ENCODE results near the gene DOCK8. TPM values are rescaled to one million over a fixed set of nuclear protein-coding genes. Genes with fewer than 3 reads are reported as not detected.

Gene DOCK8
- total and polyA plus RNA-seq, 2 of the 4 experiments (the other 2 are of a cell fraction) = not detected

DNA sequence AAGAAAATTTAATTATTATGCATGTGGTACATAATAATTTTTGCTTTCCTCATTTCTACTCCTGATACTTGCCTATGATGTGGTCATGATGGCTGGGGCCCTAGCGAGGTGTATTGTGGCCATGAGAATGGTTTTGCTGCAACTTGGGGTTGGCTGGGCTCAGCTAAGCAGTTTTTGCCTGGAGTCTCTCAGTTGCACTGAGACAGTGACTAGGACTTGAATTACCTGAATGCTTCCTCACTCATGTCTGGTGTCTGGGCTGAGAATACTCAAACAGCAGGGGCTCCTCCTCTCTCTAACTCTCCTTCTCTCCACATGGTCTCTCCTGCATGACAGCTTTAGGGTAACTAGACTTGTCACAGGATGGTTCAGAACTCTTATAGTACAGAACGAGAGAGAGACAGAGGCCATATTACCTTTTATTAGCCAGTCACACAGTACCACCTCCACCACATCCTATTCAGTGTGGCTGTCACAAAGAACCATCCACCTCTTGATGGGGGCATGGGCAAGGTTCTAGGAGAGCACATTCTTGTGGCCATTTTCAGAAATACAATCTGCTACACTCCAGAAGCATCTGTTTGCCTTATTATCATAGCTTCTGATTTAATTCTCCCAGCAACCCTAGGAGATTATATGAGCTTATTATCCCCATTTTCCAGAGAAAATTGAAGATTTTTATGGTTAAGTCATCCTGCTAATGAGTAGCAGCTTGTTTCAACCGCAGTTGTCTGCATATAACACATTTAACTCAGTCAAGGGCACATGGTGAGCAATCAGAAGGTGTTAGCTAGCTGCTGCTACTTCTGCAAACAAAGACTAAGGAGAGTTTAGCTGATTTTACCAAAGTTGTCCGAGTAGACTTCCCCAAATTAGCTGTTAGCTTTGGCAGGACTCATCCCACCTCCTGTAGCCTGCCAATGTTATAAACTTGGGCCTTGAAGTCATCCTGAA, 245.1 kb downstream of the DOCK8 start (continued):
- TF ChIP-seq, protein P1, sequence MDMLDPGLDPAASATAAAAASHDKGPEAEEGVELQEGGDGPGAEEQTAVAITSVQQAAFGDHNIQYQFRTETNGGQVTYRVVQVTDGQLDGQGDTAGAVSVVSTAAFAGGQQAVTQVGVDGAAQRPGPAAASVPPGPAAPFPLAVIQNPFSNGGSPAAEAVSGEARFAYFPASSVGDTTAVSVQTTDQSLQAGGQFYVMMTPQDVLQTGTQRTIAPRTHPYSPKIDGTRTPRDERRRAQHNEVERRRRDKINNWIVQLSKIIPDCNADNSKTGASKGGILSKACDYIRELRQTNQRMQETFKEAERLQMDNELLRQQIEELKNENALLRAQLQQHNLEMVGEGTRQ (IDR thresholded peaks at IDR 0.05; ENCODE audit: low read depth, low read length) = no peak
- no peak for TF ChIP-seq POLR2A (IDR thresholded peaks at IDR 0.05; ENCODE audit: low read depth, low read length)

DNA sequence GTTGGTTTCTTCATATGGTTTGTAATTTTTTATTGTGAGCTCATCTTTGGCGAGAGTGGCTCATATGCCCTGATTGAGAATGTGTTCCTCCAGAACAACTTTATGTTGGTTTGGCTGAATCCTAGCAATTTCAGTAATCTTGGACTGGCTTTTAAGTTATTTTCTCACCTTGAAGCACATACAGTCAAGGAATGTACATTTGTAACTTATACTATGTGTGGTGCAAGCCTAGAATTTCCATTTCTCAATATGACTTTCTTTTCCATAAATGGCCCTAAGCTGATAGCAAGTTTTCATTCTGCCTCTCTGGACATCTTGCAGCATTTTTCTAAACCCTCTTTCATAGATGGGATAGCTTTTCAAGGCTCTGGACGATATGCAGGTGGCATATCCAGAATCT, 247.5 kb downstream of the DOCK8 start:
- H3K4me2 ChIP-seq (ENCODE audit: low read depth, low read length) = no peak overlapping the region
- intact Hi-C loops (cut with micrococcal nuclease) = no loop called here
- no peak overlapping the region for H4K5ac ChIP-seq (ENCODE audit: low read depth, low read length)
- no peak for DNase-seq
- no peak for ATAC-seq (ENCODE audit: low read depth)
- H3K9ac ChIP-seq (ENCODE audit: low read depth, low read length) = no peak overlapping the region
- dilution Hi-C loops (cut with HindIII; ENCODE audit: low sequenced_read_pairs, unreplicated experiment) = no loop called here
- ChIA-PET POLR2A (ENCODE audit: unreplicated experiment) (no interaction called here), CTCF (no interaction called here)
- BruUV-seq (replicated peaks) = no TSS peak
- H3K4me1 ChIP-seq (ENCODE audit: control insufficient read depth, insufficient read depth, low read length) = no peaks in the 10 kb centered on the region
- peaks cover 6% of the 10 kb centered on the region; the same call in 1 of the 2 replicates for H3K27me3 ChIP-seq (ENCODE audit: control insufficient read depth, insufficient read depth, low read length)
- H2AFZ ChIP-seq (replicated peaks; ENCODE audit: low read length, poor library complexity) = no peak overlapping the region
- no peaks in the 10 kb centered on the region for H4K20me1 ChIP-seq (ENCODE audit: insufficient read depth, low read length)
- H2BK120ac ChIP-seq (ENCODE audit: low read depth, low read length) = no peak overlapping the region
- no peak overlapping the region for H4K8ac ChIP-seq (ENCODE audit: low read depth in 2 of 2, low read length in 2 of 2)
- WGBS, 2 experiments (ENCODE audit: extremely low coverage in 2 of 2, insufficient read length in 1 of 2) = 40% methylated on average over 1 of the region's 2 CpGs; no CpG with 5 or more reads in 1 of the 2 experiments
- no peak overlapping the region for H2BK20ac ChIP-seq (ENCODE audit: low read depth, low read length)
- no peak overlapping the region for H2AK9ac ChIP-seq (replicated peaks; ENCODE audit: low read depth, low read length, poor library complexity)
- H3K79me1 ChIP-seq (ENCODE audit: low read depth in 1 of 2, low read length in 2 of 2) = no peaks in the 10 kb centered on the region
- H3K56ac ChIP-seq (ENCODE audit: extremely low read depth, insufficient read depth, low read length) = no peak overlapping the region
- no peak overlapping the region for H3K4me3 ChIP-seq (ENCODE audit: insufficient read depth, low read depth, low read length)
- no peak overlapping the region for H4K91ac ChIP-seq (ENCODE audit: insufficient read depth, low read depth, low read length)
- H3K36me3 ChIP-seq (ENCODE audit: control insufficient read depth, insufficient read depth, low read length) = no peaks in the 10 kb centered on the region
- no peak overlapping the region for H3K18ac ChIP-seq (ENCODE audit: low read depth, low read length)
- H3K23ac ChIP-seq (ENCODE audit: low read depth, low read length) = no peak overlapping the region
- no peak overlapping the region for H2BK15ac ChIP-seq (ENCODE audit: low read depth, low read length)
- no peak overlapping the region for H2BK5ac ChIP-seq (ENCODE audit: low read depth, low read length, poor library complexity, severe bottlenecking)
- no peaks in the 10 kb centered on the region for H3K9me3 ChIP-seq (ENCODE audit: control insufficient read depth, insufficient read depth, low read length)
- H3K4ac ChIP-seq (ENCODE audit: low read depth, low read length) = no peak overlapping the region
- H3K27ac ChIP-seq (ENCODE audit: insufficient read depth, low read length) = no peak overlapping the region
- H3K14ac ChIP-seq (replicated peaks; ENCODE audit: low read depth, low read length) = no peak overlapping the region
- no peaks in the 10 kb centered on the region for H3K9me1 ChIP-seq (ENCODE audit: insufficient read depth, low read length)
- in situ Hi-C loops (cut with MboI; ENCODE audit: low sequenced_read_pairs) = no loop called here
- H2AK5ac ChIP-seq (ENCODE audit: low read depth, low read length) = no peak overlapping the region
- no peak for TF ChIP-seq RCOR1 (IDR thresholded peaks at IDR 0.05; ENCODE audit: insufficient replicate concordance, low read length)
- TF ChIP-seq RFX5 (IDR thresholded peaks at IDR 0.05; ENCODE audit: low read depth, low read length) = no peak
- TF ChIP-seq, protein P1 (IDR thresholded peaks at IDR 0.05; ENCODE audit: low read depth, low read length) = no peak
- no peak for TF ChIP-seq CHD1 (IDR thresholded peaks at IDR 0.05; ENCODE audit: low read depth, low read length)
- no peak for TF ChIP-seq MAZ (IDR thresholded peaks at IDR 0.05; ENCODE audit: borderline replicate concordance, low read depth, low read length)
- TF ChIP-seq RAD21 (IDR thresholded peaks at IDR 0.05; ENCODE audit: low read length) = no peak
- no peak for TF ChIP-seq SMC3 (IDR thresholded peaks at IDR 0.05; ENCODE audit: low read depth, low read length)
- TF ChIP-seq NFE2L2 (IDR thresholded peaks at IDR 0.05; ENCODE audit: low read depth, low read length) = no peak
- TF ChIP-seq FOS (IDR thresholded peaks at IDR 0.05; ENCODE audit: low read depth, low read length) = no peak
- TF ChIP-seq CEBPB (IDR thresholded peaks at IDR 0.05; ENCODE audit: low read depth, low read length) = no peak
- no peak for TF ChIP-seq POLR2A (IDR thresholded peaks at IDR 0.05; ENCODE audit: low read depth, low read length)
- no peak for TF ChIP-seq BHLHE40 (IDR thresholded peaks at IDR 0.05; ENCODE audit: low read depth, low read length)
- TF ChIP-seq, protein P2, sequence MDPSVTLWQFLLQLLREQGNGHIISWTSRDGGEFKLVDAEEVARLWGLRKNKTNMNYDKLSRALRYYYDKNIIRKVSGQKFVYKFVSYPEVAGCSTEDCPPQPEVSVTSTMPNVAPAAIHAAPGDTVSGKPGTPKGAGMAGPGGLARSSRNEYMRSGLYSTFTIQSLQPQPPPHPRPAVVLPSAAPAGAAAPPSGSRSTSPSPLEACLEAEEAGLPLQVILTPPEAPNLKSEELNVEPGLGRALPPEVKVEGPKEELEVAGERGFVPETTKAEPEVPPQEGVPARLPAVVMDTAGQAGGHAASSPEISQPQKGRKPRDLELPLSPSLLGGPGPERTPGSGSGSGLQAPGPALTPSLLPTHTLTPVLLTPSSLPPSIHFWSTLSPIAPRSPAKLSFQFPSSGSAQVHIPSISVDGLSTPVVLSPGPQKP (IDR thresholded peaks at IDR 0.05; ENCODE audit: borderline replicate concordance, low read depth, low read length) = no peak
